Amygdala (tissue), 56 donors: ENCODE results near the gene ARHGAP1.

ENCODE experiments used
- DNase-seq, 56 donors: peaks; one replicate each; lab custom pipeline; 2025; lab: John Stamatoyannopoulos, UW

ARHGAP1 gene

DNA sequence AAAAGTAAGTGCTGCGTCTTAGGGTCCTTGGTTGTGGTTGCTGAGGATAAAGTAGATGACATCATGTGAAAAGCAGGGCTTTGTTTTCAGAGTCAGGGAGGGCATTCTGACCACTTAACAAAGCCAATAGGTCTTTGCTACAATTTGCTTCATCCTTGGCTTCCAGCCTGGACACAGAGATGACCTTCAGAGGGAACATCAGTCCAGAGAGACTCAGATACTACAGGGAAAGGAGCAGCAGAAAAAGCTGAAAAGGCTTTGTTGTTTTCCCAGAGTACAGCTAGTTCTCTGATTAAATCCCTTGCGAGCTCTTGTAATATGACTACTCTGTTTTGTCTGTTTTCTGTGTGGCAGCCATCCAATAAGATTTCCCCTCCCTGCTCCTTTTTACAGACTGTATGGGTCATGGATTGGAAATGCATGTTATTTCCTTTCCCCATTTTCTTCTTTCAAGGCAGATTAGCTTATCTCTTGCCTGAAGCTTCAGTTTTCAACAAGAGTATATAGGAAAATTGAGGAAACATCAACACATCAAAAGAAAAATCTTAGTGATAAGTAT, 51.2 kb downstream of the ARHGAP1 start:
- peak in 35 of 56 donors; percentile 14 to 90 (median 54) for DNase-seq

DNA sequence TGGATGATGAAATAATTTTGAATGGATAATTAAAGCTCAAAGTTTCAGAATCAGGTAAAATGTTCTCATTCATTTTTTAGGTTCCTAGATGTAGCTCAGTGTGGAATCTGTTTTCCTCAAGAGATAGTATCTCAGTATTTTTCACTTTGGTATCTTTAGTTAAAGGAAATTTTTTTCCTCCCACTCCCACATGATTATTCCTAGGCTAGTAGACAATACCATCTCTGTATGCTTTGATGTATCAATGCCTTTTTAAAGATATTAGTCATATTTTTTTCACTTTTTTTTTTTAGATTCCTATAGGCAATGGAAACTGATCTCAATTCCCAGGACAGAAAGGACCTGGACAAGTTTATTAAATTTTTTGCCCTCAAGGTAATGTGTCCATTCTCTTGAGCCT, 56.4 kb downstream of the ARHGAP1 start:
- no peak for DNase-seq

DNA sequence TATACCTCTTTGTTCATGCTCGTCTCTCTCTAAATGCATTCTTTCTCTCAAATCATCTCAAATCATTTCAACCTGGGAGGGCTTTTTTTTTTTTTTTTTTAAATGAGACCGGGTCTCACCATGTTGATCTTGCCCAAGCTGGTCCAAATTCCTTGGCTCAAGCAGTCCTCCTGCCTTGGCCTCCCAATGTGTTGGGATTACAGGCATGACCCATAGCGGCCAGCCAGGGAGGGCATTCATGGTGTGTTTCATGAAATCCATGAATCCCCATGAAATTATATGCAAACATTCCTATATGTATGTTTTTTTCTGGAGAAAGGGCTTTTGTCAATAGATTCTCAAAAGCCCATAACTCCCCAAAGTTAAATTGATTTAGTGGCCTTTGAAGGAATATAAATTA, 56.9 kb downstream of the ARHGAP1 start:
- DNase-seq: no peak

DNA sequence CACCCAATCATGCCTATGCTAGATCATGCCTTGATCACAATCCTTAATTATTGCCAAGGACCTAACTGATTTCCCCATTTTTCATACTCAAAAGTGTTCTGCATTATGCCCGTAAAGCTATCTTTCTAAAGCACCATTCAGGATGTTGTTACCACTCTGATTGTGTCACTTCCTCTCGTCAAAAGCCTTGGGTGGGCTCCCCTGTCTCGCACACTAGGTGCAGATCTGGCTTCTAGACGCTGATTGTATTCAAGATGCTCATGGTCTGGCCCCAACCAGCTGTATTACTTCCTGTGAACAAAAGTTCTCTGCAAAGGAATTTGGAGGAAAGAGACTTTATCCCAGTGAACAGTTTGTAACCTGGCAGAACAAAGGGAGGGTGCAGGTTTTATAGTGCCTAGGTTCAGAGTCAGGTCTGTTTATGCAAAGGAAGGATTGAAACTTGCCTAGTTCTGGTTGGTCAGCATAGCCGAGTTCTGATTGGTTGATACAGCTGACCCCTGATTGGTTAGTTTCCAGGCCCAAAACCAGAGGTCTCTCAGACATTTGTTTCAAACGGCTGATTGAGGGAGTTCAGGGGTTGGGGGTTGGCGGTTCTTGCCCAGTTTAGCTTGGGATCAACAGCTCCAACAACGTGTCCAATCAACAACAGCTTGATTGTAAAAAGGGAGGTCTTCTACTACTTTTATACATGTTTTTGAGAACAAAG, 57.6 kb downstream of the ARHGAP1 start:
- no peak for DNase-seq

DNA sequence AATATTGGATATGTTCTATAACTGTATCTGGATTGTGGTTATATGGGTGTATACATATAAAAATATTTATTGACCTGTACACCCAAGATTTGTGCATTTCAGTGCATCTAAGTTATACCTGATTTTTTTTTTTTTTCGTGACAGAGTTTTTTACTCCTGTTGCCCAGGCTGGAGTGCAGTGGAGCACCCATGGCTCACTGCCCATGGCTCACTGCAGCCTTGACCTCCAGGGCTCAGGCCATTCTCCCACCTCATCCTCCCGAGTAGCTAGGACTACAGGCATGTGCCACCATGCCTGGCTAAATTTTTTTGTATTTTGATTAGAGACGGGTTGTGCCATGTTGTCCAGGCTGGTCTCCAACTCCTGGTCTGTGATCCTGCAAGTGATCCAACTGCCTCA, 58.8 kb downstream of the ARHGAP1 start:
- DNase-seq: no peak

DNA sequence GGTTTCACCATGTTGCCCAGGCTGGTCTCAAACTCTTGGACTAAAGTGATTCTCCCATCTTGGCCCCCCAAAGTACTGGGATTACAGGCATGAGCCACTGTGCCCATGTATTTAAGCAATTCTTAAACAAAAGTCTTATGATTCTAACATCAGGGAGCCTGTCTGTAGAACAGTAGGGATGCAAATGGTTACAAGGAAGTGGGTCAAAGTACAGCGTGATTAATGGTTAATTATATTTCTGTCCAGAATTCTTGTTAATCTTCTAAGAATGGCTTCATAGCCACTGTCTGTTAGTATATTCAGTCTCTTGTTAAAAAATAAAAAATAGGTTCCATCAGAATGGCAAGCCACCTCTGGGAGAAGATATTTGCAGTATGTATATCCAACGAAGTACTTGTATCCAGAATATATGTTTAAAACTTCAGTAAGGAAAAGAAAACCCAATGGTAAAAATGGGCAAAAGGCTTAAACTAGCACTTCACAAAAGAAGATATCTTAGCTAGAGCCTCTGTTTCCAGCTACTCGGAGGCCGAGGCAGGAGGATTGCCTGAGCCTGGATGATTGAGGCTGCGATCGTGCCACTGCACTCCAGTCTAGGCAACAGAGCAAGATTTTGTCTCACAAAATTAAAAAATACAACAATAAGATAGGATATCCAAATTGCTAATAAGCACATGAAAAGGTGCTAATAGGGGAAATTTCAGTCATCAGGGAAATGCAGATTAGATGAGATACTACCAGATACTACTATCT, 60.2 kb downstream of the ARHGAP1 start:
- no peak for DNase-seq

DNA sequence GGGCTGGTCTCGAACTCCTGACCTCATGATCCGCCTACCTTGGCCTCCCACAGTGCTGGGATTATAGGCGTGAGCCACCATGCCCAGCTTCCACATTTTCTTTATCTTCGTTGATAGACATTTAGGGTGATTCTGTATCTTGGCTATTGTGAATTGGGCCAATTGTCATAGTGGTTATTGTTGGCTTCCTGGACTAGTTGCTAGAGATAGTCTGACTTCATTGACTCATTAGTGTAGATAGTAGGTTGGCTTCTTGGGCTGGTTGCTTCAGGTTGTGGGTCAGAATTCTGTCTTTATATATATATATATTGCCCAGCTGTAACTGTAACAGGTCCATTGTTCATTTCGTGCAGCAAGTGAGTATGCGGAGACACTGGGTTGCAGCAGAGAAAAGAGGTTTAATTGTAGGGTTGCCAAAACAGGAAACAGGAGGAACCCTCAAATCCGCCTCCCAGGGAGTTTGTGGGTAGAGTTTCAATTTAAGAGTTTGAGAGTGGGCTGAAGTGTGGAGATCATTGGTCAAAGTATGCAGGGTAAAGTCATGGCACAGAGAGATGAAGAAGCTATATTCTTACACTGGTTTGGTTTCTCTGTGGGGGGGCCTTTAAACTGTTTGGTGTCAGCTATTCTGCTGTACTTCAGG, 61.1 kb downstream of the ARHGAP1 start:
- no peak for DNase-seq

DNA sequence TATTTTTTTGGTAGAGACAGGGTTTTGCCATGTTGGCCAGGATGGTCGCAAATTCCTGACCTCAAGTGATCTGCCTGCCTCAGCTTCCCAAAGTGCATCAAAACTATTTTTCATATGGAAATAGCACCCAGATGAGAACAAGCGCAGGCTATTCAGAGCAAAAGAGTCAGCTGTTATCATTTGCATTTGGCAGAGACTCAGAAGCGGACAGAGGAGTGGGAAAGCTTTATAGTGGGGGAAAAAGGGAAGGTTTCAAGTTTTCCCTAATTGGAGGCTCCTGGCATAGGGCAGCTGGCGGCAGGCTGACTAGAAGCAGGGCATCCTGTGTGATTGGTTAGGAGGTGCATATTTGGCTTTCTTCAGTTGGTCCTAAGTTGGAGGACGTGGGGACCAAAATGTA, 62.9 kb downstream of the ARHGAP1 start:
- peak in 16 of 56 donors; percentile 3 to 47 (median 24) for DNase-seq

DNA sequence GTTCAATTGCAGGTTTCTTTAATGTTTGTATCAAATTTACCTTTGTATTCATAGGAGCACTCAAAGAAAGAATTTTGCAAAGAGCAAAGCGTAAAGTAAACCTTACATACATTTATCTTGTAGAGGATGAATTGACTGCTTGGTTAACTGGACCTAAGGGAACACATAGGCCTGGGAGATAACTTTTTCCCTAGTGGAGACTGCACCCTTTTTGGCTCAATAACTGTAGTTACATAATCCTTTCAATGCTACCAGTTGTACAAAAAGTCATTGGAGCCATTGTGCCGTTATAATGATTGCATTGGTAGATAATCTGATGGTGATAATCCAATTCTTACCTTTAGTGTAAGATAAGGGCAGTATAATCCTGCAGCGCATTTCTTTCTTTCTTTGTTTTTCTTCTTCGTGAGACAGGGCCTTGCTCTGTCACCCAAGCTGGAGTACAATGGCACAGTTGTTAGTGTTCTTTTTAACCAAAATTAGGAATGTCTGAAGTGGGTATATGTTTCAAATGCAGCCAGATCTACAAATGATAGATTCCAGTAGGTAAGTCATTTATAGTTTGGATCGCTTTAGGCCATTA, 64.8 kb downstream of the ARHGAP1 start:
- no peak for DNase-seq

DNA sequence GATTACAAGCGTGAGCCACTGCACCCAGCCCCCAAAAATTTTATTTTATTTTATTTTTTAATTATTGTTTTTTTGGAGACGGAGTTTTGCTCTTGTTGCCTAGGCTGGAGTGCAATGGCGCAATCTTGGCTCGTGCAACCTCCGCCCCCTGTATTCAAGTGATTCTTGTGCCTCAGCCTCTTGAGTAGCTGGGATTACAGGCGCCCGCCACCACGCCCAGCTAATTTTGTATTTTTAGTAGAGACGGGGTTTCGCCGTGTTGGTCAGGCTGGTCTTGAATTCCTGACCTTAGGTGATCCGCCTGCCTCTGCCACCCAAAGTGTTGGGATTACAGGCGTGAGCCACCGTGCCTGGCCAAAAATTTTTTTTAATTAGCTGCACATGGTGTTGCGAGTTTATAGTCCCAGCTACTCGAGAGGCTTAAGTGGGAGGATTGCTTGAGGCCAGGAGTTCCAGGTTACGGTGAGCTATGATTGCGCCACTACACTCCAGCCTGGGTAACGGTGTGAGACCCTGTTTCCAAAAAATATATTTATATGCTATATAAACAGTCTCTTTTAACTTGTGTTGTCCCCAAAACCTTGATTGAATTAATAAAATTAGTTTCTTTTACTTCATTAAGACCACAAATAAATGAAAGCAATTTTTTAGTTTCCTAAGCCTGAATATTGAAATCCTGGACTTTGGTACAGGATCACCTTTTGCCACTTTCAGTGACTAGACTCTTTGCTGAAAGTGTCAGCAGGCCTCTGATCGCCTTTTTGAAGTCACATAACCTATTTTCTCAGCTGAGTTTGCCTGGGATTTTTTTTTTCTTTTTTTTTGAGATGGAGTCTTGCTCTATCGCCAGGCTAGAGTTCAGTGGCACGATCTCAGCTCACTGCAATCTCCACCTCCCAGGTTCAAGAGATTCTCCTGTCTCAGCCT, 66.9 kb downstream of the ARHGAP1 start:
- no peak for DNase-seq

DNA sequence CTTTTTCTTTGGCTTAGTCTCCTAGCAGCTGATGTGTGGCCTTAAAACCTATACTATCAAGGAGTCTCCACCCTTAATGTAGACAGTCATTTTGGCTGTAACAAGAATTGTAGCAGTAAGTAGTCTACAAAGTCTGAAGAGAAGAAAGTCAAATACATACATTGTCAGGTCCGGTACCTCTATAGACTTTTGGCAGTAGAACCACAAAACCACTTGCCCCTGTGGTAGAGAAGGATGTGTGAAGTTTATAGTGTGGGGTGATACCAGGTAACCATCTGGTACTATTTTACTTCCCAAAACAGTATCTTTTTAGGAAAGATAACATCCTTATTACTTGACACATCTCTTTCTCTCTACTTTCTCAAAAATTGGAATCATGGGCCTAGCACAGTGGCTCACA, 67.9 kb downstream of the ARHGAP1 start:
- DNase-seq: no peak

DNA sequence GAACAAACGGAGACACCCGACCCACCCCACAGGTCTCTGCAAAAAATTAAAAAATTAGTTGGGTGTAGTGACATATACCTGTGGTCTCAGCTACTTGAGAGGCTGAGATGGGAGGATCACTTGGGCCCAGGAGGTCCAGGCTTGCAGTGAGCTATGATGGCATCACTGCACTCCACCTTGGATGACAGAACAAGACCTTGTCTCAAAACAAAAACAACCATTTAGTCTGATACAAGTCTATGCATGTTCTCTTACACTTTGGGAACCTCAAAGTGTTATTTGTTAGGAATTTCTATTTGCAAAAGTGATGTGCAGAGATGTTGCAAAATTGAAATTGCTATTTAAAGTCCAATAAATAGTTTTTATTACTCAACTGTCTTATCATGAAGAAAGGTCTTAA, 68.7 kb downstream of the ARHGAP1 start:
- no peak for DNase-seq

DNA sequence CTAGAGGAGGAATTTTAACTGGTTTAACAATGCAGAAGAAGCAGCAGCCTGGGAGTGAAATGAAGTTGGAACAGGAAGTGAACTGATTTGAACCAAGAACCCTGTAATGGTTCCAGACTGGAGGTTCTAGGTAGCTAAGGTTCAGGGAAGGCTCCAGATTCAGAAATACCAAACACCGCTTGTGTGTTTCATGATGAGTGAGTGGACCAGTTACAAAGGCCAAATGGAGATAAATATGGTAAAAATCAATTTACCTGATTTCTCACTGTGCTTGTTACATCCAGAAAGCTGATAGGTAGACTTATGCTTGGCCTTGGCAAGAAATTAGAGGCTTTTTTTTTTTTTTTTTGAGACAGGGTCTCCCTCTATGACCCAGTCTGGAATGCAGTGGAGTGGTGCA, 70.2 kb downstream of the ARHGAP1 start:
- no peak for DNase-seq

DNA sequence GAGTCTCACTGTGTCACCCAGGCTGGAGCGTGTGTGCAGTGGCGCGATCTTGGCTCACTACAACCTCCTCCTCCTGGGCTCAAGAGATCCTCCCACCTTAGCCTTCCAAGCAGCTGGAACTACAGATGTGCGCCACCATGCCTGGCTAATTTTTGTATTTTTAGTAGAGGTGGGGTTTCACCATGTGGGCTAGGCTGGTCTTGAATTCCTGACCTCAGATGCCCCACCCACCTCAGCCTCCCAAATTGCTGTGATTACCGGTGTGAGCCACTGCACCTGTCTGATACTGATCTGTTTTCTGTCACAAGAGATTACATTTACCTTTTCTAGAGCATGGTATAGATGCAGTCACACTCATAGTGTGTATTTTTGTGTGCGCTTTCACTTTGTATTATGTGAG, 71.5 kb downstream of the ARHGAP1 start:
- no peak for DNase-seq
